Fibroblast of lung (primary cell): ENCODE results near the gene INHBE. TPM values are rescaled to one million over a fixed set of nuclear protein-coding genes. Genes with fewer than 3 reads are reported as not detected.

Experiments
- DNase-seq, 2 donors: peaks; one replicate each; pipeline versions ENCODE4 v3.0.0 to v3.0.0-alpha.2; 2010; ENCODE audit warnings: low read depth in 2 of 2
- H2AFZ ChIP-seq: 2 replicates; pipeline ENCODE4 v1.5.1; 2012; ENCODE audit warnings: low read length, control low read depth, inconsistent platforms
- H3K27ac ChIP-seq: 2 replicates; pipeline ENCODE4 v1.5.1; 2011; ENCODE audit warnings: low read length, control low read depth; ENCODE audit not compliant: insufficient read depth
- H3K27me3 ChIP-seq: 2 replicates; pipeline ENCODE4 v1.5.1; 2011; ENCODE audit warnings: mild to moderate bottlenecking, low read length; ENCODE audit not compliant: control insufficient read depth, insufficient read depth
- H3K36me3 ChIP-seq: 2 replicates; pipeline ENCODE4 v1.5.1; 2011; ENCODE audit warnings: low read length; ENCODE audit not compliant: control insufficient read depth, insufficient read depth
- H3K4me1 ChIP-seq: 2 replicates; pipeline ENCODE4 v1.5.1; 2011; ENCODE audit warnings: low read length; ENCODE audit not compliant: control insufficient read depth, insufficient read depth; ENCODE audit errors: extremely low read depth
- H3K4me2 ChIP-seq: 2 replicates; pipeline ENCODE4 v1.5.1; 2011; ENCODE audit warnings: low read length, control low read depth; ENCODE audit not compliant: insufficient read depth; ENCODE audit errors: extremely low read depth
- H3K4me3 ChIP-seq, 4 experiments: fragments of 200-600 bp in 1 of 4; sonication (generic) in 1 of 4; replicated peaks in 1 of 4; 2 replicates each; pipeline ENCODE4 v1.5.1; 2011 to 2016; ENCODE audit warnings: low read length in 4 of 4, low read depth in 3 of 4, mild to moderate bottlenecking in 3 of 4, control low read depth in 2 of 4, inconsistent platforms in 1 of 4, mixed read lengths in 1 of 4; ENCODE audit not compliant: insufficient read depth in 1 of 4; ENCODE audit errors: control extremely low read depth in 1 of 4
- H3K79me2 ChIP-seq: 2 replicates; pipeline ENCODE4 v1.5.1; 2012; ENCODE audit warnings: mild to moderate bottlenecking, low read length, inconsistent platforms; ENCODE audit not compliant: control insufficient read depth, insufficient read depth
- H3K9ac ChIP-seq: 2 replicates; pipeline ENCODE4 v1.5.1; 2011; ENCODE audit warnings: mild to moderate bottlenecking, low read length, control low read depth; ENCODE audit not compliant: insufficient read depth
- H3K9me3 ChIP-seq: 2 replicates; pipeline ENCODE4 v1.5.1; 2012; ENCODE audit warnings: low read depth, low read length; ENCODE audit not compliant: control insufficient read depth, insufficient read depth
- H4K20me1 ChIP-seq: 2 replicates; pipeline ENCODE4 v1.5.1; 2011; ENCODE audit warnings: low read length; ENCODE audit not compliant: control insufficient read depth, insufficient read depth; ENCODE audit errors: extremely low read depth
- CTCF ChIP-seq, 2 donors: IDR thresholded peaks in 1 of 2; conservative IDR thresholded peaks in 1 of 2; 1 replicate in 1 of 2; 2 replicates in 1 of 2; pipeline ENCODE4 v1.5.1; 2011 to 2012; ENCODE audit warnings: low read length in 2 of 2, control low read depth in 1 of 2, inconsistent platforms in 1 of 2, low read depth in 1 of 2, mild to moderate bottlenecking in 1 of 2
- EZH2 ChIP-seq: IDR thresholded peaks from 2 replicates; pipeline ENCODE4 v1.5.1; 2012; ENCODE audit warnings: low read length, control low read depth, mild to moderate bottlenecking; ENCODE audit errors: missing control alignments
- polyA plus RNA-seq, 2 donors: library from polyadenylated mRNA; depleted of rRNA in 1 of 2; stranded (reverse) in 1 of 2; unstranded in 1 of 2; fragments of >200 nt; gene quantifications; 2 replicates each; pipeline ENCODE4 v1.2.1, GENCODE V29; 2011 to 2012; ENCODE audit warnings: missing spikeins in 1 of 2
- total RNA-seq: library from RNA; depleted of rRNA; stranded (reverse); fragments of >200 nt; gene quantifications from 2 replicates; pipeline ENCODE4 v1.2.1, GENCODE V29; 2014

INHBE gene
- total and polyA plus RNA-seq, 2 donors (not counting 1 experiment from before 2014, with no cell fraction given), result 0.67 to 26.4 TPM

DNA sequence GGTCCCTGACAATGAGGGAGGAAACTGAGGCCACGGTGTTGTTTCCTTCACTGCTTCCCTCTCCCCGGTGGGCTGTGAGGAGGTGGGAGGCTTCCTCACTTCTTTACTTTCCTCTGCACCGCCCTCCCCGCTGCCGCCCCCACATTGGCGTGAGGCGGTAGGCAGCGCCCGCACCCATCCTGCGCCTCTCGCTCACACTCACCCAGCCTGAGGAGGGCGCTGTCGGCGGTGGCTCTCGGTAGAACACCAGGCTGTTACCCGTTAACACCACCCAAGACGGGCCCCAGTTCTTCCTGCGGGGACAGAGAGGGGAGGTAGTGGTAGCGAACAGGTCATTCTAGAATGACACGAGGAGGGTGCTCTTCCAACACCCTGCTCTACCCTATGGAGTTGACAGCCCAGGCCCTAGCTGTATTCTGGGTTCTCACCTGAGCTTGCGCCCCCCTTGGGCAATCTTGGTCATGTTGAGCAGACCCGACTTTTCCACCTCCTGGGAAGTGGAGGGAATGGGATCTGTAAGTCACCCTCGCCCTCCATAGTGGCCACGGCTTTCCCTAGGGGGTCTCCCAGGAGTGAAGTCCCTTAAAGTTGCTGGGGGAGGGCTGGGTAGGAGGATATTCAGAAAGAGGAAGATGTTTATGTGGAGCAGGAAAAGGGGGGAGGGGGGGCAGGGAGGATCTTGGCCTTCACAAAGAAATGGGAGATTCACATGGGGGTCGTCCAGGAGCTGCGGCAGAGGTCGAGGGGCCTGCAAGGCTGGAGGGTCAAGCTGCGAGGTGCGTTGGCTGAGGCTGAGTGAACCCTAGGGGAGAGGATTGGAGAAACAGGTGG is 21.3 kb downstream of the INHBE start:
- H4K20me1 ChIP-seq, result no peaks in the 10 kb centered on the region
- no peaks in the 10 kb centered on the region for H3K9me3 ChIP-seq
- no peaks in the 10 kb centered on the region for H3K36me3 ChIP-seq
- TF ChIP-seq EZH2 (no peak), CTCF (conservative IDR thresholded peaks at IDR 0.05 in 1 of 2, IDR thresholded peaks at IDR 0.05 in 1 of 2; ENCODE audit: low read depth in 1 of 2, low read length in 2 of 2) (no peak)
- no peak overlapping the region for H3K9ac ChIP-seq
- DNase-seq, result no peak
- H3K4me3 ChIP-seq, result peak overlapping the region in 1 of 4 experiments; percentile 33
- no peaks in the 10 kb centered on the region for H3K79me2 ChIP-seq
- no peaks in the 10 kb centered on the region for H3K4me1 ChIP-seq
- H3K4me2 ChIP-seq, result peak overlapping the region; percentile 79
- H3K27me3 ChIP-seq, result peaks cover 63% of the 10 kb centered on the region
- H3K27ac ChIP-seq, result no peak overlapping the region
- no peak overlapping the region for H2AFZ ChIP-seq

DNA sequence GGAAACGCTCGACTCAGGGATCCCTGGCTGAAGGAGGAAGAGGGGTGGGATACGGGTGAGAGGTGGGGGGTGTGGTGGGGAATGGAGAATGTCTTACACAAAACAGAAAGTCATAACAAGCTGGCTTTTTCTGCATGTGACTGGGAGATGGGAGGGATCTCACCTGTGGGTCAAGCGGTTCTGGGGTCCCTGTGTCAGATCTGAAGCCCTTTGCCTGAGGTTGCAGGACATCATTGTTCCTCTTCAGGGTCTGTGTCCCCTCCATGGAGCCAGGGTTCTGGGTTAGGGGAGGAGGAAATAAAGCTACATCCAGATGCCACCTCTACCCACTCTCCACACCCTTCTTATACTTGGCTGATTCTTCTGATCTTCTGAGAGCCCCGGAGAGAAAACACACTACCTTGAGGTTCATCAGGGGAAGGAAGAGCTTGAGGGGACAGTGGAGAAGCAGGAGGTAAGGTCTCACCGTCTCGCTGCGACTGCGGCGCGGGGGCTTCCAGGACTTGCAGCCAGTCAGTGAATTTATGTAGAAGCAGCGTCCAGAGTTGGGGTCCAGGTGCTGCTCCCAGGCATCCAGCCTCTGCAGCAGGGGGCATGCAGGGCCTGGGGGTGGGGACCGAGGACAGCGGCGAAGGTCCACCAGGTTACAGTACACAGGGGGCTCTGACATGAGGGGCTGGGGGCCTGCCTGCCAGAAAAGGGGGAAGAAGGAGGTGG is 22.0 kb downstream of the INHBE start:
- Histone ChIP-seq H3K9ac (no peak overlapping the region), H4K20me1 (no peaks in the 10 kb centered on the region), H3K4me1 (no peaks in the 10 kb centered on the region), H3K79me2 (no peaks in the 10 kb centered on the region), H3K4me3 (no peak overlapping the region), H3K27ac (no peak overlapping the region), H3K4me2 (no peak overlapping the region), H2AFZ (no peak overlapping the region), H3K36me3 (no peaks in the 10 kb centered on the region), H3K27me3 (peaks cover 63% of the 10 kb centered on the region), H3K9me3 (no peaks in the 10 kb centered on the region)
- TF ChIP-seq CTCF (conservative IDR thresholded peaks at IDR 0.05 in 1 of 2, IDR thresholded peaks at IDR 0.05 in 1 of 2; ENCODE audit: low read depth in 1 of 2, low read length in 2 of 2) (no peak), EZH2 (no peak)
- no peak for DNase-seq
